Panc1 (cell line): ENCODE results near the gene SAA2. TPM values are rescaled to one million over a fixed set of nuclear protein-coding genes. Genes with fewer than 3 reads are reported as not detected.

Experiments used
- ATAC-seq: fragments of 200-7000 bp; cut with Tn5 transposase; 2 replicates; pipeline ENCODE4 v1.9.1; 2020; ENCODE audit warnings: mild to moderate bottlenecking, moderate library complexity
- BruUV-seq: library from RNA; stranded (reverse); fragments of 400-500 nt; replicated peaks from 2 replicates; lab custom pipeline; 2021; lab: Mats Ljungman, UMichigan
- CTCF ChIA-PET: fragments of 300-600 bp; sonication (Branson Sonifier 250); formaldehyde crosslinking; loops from one replicate; lab custom pipeline; 2022; ENCODE audit warnings: antibody characterized with exemption; lab: Charles Lee
- POLR2A ChIA-PET: fragments of 300-600 bp; sonication (Branson Sonifier 250); formaldehyde crosslinking; loops from one replicate; lab custom pipeline; 2022; ENCODE audit warnings: antibody characterized with exemption; lab: Charles Lee
- DNase-seq: peaks from one replicate; pipeline ENCODE4 v3.0.0-alpha.2; 2010; ENCODE audit warnings: low read depth, low spot score
- H3K27ac ChIP-seq: 2 replicates; pipeline ENCODE4 v1.5.1; 2011; ENCODE audit warnings: mild to moderate bottlenecking, low read length, inconsistent platforms
- H3K27me3 ChIP-seq: fragments of 200-500 bp; sonication (Bioruptor generic); 2 replicates; pipeline ENCODE4 v1.6.0; 2014; ENCODE audit warnings: low read length, inconsistent platforms; ENCODE audit not compliant: control insufficient read depth, insufficient read depth
- H3K36me3 ChIP-seq: fragments of 200-500 bp; sonication (Bioruptor generic); 2 replicates; pipeline ENCODE4 v1.5.1; 2014; ENCODE audit warnings: inconsistent platforms, mild to moderate bottlenecking, low read length, moderate library complexity; ENCODE audit not compliant: control insufficient read depth, insufficient read depth
- H3K4me1 ChIP-seq: 2 replicates; pipeline ENCODE4 v1.5.1; 2011; ENCODE audit warnings: inconsistent platforms, mild to moderate bottlenecking, low read length, moderate library complexity; ENCODE audit not compliant: control insufficient read depth, insufficient read depth
- H3K4me3 ChIP-seq, 2 experiments: 2 replicates each; pipeline ENCODE4 v1.5.1; 2011 to 2012; ENCODE audit warnings: low read depth in 2 of 2, low read length in 2 of 2, mild to moderate bottlenecking in 2 of 2, inconsistent platforms in 1 of 2, moderate library complexity in 1 of 2
- H3K9me3 ChIP-seq: fragments of 200-500 bp; sonication (Bioruptor generic); 2 replicates; pipeline ENCODE4 v1.5.1; 2014; ENCODE audit warnings: low read depth, mild to moderate bottlenecking, inconsistent platforms, low read length, moderate library complexity; ENCODE audit not compliant: control insufficient read depth, insufficient read depth
- CTCF ChIP-seq: fragments of 450-650 bp; IDR thresholded peaks from 2 replicates; pipeline ENCODE4 v1.5.1; 2017; ENCODE audit warnings: mild to moderate bottlenecking
- POLR2AphosphoS5 ChIP-seq: IDR thresholded peaks from 2 replicates; pipeline ENCODE4 v1.6.1; 2012; ENCODE audit warnings: mild to moderate bottlenecking, low read depth, low read length, moderate library complexity
- REST ChIP-seq, 2 experiments: IDR thresholded peaks; 2 replicates each; pipeline ENCODE4 v1.6.1; 2011 to 2012; ENCODE audit warnings: low read depth in 2 of 2, control low read depth in 1 of 2, low read length in 1 of 2, mild to moderate bottlenecking in 1 of 2, moderate library complexity in 1 of 2; ENCODE audit not compliant: insufficient read depth in 1 of 2
- SIN3A ChIP-seq: IDR thresholded peaks from 2 replicates; pipeline ENCODE4 v1.6.1; 2012; ENCODE audit warnings: low read depth, mild to moderate bottlenecking, low read length, moderate library complexity, borderline replicate concordance; ENCODE audit not compliant: insufficient read depth
- TCF7L2 ChIP-seq: IDR thresholded peaks from 2 replicates; pipeline ENCODE4 v1.6.1; 2011; ENCODE audit warnings: mild to moderate bottlenecking, low read depth, low read length, inconsistent platforms
- in situ Hi-C: cut with HindIII; loops from 2 replicates; pipeline ENCODE4 v1.10.0; 2016; ENCODE audit warnings: low sequenced_read_pairs, low pct_unique_long_range_greater_than_20kb
- intact Hi-C: fragments of 100-400 bp; cut with micrococcal nuclease; formaldehyde crosslinking; loops from one replicate; pipeline ENCODE4 v1.10.0; 2022; ENCODE audit not compliant: unreplicated experiment
- total RNA-seq: library from RNA; stranded (reverse); gene quantifications from one replicate; pipeline ENCODE4 v1.2.1, GENCODE V29; 2021; ENCODE audit not compliant: unreplicated experiment

SAA2 gene
- total RNA-seq, 1 experiment from 2014 or later, result 4.0 TPM

GRCh38 chr11:18277565-18278271, 29.2 kb upstream of the SAA2 start:
- H3K4me3 ChIP-seq, result no peak overlapping the region
- no peaks in the 10 kb centered on the region; the same call in 1 of the 2 replicates for H3K36me3 ChIP-seq
- DNase-seq (no peak), ATAC-seq (no peak)
- H3K27me3 ChIP-seq, result no peaks in the 10 kb centered on the region
- ChIA-PET POLR2A (no interaction called here), CTCF (no interaction called here)
- in situ Hi-C loops, result no loop called here
- H3K4me1 ChIP-seq, result no peaks in the 10 kb centered on the region
- intact Hi-C loops, result no loop called here
- BruUV-seq, result no TSS peak
- H3K9me3 ChIP-seq, result no peaks in the 10 kb centered on the region
- TF ChIP-seq REST (IDR thresholded peaks at IDR 0.05; ENCODE audit: insufficient read depth in 1 of 2, low read depth in 2 of 2, low read length in 1 of 2), result no peak
- TF ChIP-seq TCF7L2, result no peak
- no peak for TF ChIP-seq CTCF
- no peak for TF ChIP-seq POLR2AphosphoS5
- TF ChIP-seq SIN3A, result no peak
- H3K27ac ChIP-seq, result no peak overlapping the region

- no peak for DNase-seq
- TF ChIP-seq REST (IDR thresholded peaks at IDR 0.05; ENCODE audit: insufficient read depth in 1 of 2, low read depth in 2 of 2, low read length in 1 of 2) (no peak), CTCF (no peak), POLR2AphosphoS5 (no peak), TCF7L2 (no peak), SIN3A (no peak)
- in situ Hi-C loops, result no loop called here
- Histone ChIP-seq H3K4me1 (no peaks in the 10 kb centered on the region), H3K27ac (no peak overlapping the region), H3K36me3 (no peaks in the 10 kb centered on the region), H3K4me3 (no peak overlapping the region), H3K27me3 (no peaks in the 10 kb centered on the region), H3K9me3 (no peaks in the 10 kb centered on the region)
- no peak for ATAC-seq
- BruUV-seq, result no TSS peak
- ChIA-PET CTCF (no interaction called here), POLR2A (no interaction called here)
- intact Hi-C loops, result no loop called here
These were observed 22.7 kb upstream of the SAA2 start for GRCh38 chr11:18271206-18271605.
